HCT116 (cell line): Measurements from ENCODE around the gene EEF2. TPM values are rescaled to one million over a fixed set of nuclear protein-coding genes. Genes with fewer than 3 reads are reported as not detected.

Experiments used
- ATAC-seq: fragments of 200-7000 bp; cut with Tn5 transposase; 2 replicates; pipeline ENCODE4 v1.9.1; 2020; ENCODE audit warnings: mild to moderate bottlenecking, moderate library complexity
- BruUV-seq: library from RNA; stranded (reverse); fragments of 400-500 nt; replicated peaks from 2 replicates; lab custom pipeline; 2021; lab: Mats Ljungman, UMichigan
- CTCF ChIA-PET: fragments of 300-600 bp; sonication (Branson Sonifier 250); formaldehyde crosslinking; loops from one replicate; lab custom pipeline; 2021; ENCODE audit warnings: antibody characterized with exemption; lab: Charles Lee
- POLR2A ChIA-PET: fragments of 300-600, 350-600 bp; sonication (Branson Sonifier 250); formaldehyde crosslinking; loops from one replicate; lab custom pipeline; 2021; ENCODE audit warnings: antibody characterized with exemption; lab: Charles Lee
- RAD21 ChIA-PET, 2 experiments: fragments of 300-600 bp; sonication (Branson Sonifier 250); formaldehyde crosslinking; loops; one replicate each; lab custom pipeline; 2023; ENCODE audit warnings: low total read pairs in 2 of 2; ENCODE audit not compliant: uncharacterized antibody in 2 of 2, unreplicated experiment in 2 of 2, low non-redundant PET in 1 of 2; lab: Charles Lee
- DNase-seq: peaks from one replicate; pipeline ENCODE4 v3.0.0-alpha.2; 2010; ENCODE audit warnings: low read depth, low spot score
- H2AFZ ChIP-seq: fragments of 200-600 bp; shearing (Covaris generic), sonication (generic); 2 replicates; pipeline ENCODE4 v1.6.1; 2017; ENCODE audit warnings: low read depth, mixed run types, mixed read lengths, antibody characterized with exemption, low read length; ENCODE audit not compliant: poor library complexity, severe bottlenecking
- H3K27ac ChIP-seq: 2 replicates; pipeline ENCODE4 v1.5.1; 2012; ENCODE audit warnings: low read depth, low read length
- H3K27me3 ChIP-seq: fragments of 200-600 bp; sonication (generic); 2 replicates; pipeline ENCODE4 v1.6.1; 2016; ENCODE audit warnings: mixed run types, low read length, mixed read lengths; ENCODE audit not compliant: insufficient read depth
- H3K36me3 ChIP-seq, 2 experiments: fragments of 200-500 bp in 1 of 2; fragments of 200-600 bp in 1 of 2; sonication (Bioruptor generic) in 1 of 2; sonication (generic) in 1 of 2; 2 replicates each; pipeline versions ENCODE4 v1.5.1 to v1.6.1; 2014 to 2016; ENCODE audit warnings: low read length in 2 of 2, inconsistent platforms in 1 of 2, mixed read lengths in 1 of 2, mixed run types in 1 of 2; ENCODE audit not compliant: insufficient read depth in 2 of 2, control insufficient read depth in 1 of 2
- H3K4me1 ChIP-seq, 2 experiments: fragments of 200-600 bp in 1 of 2; sonication (generic) in 1 of 2; 2 replicates each; pipeline versions ENCODE4 v1.5.1 to v1.6.1; 2012 to 2017; ENCODE audit warnings: low read length in 2 of 2, inconsistent platforms in 1 of 2, mild to moderate bottlenecking in 1 of 2, mixed read lengths in 1 of 2, mixed run types in 1 of 2, moderate library complexity in 1 of 2; ENCODE audit not compliant: insufficient read depth in 2 of 2, control insufficient read depth in 1 of 2
- H3K4me2 ChIP-seq: fragments of 200-600 bp; sonication (generic); 2 replicates; pipeline ENCODE4 v1.6.1; 2017; ENCODE audit warnings: mixed run types, low read length, mixed read lengths
- H3K4me3 ChIP-seq, 2 experiments: fragments of 200-600 bp in 1 of 2; sonication (generic) in 1 of 2; replicated peaks in 1 of 2; 2 replicates each; pipeline ENCODE4 v1.5.1; 2011 to 2016; ENCODE audit warnings: low read length in 2 of 2, control low read depth in 1 of 2, low read depth in 1 of 2, mild to moderate bottlenecking in 1 of 2, mixed read lengths in 1 of 2, mixed run types in 1 of 2
- H3K79me2 ChIP-seq: fragments of 200-600 bp; sonication (generic); 2 replicates; pipeline ENCODE4 v1.6.1; 2017; ENCODE audit warnings: mild to moderate bottlenecking, mixed run types, low read length, moderate library complexity, mixed read lengths; ENCODE audit not compliant: insufficient read depth
- H3K9ac ChIP-seq: fragments of 200-600 bp; sonication (generic); 2 replicates; pipeline ENCODE4 v1.6.1; 2016; ENCODE audit warnings: low read length, mixed read lengths
- H3K9me2 ChIP-seq: fragments of 200-600 bp; sonication (generic), shearing (Covaris generic); 2 replicates; pipeline ENCODE4 v1.6.1; 2017; ENCODE audit warnings: mixed run types, mild to moderate bottlenecking, moderate library complexity; ENCODE audit not compliant: insufficient read depth
- H3K9me3 ChIP-seq, 2 experiments: fragments of 200-500 bp in 1 of 2; fragments of 200-600 bp in 1 of 2; sonication (Bioruptor generic) in 1 of 2; sonication (generic) in 1 of 2; 2 replicates each; pipeline ENCODE4 v1.6.1; 2014 to 2017; ENCODE audit warnings: low read length in 2 of 2, mixed read lengths in 2 of 2, inconsistent platforms in 1 of 2, low read depth in 1 of 2, mild to moderate bottlenecking in 1 of 2, mixed run types in 1 of 2, moderate library complexity in 1 of 2; ENCODE audit not compliant: control insufficient read depth in 1 of 2, insufficient read depth in 1 of 2
- H4K20me1 ChIP-seq: fragments of 200-600 bp; sonication (generic), shearing (Covaris generic); 2 replicates; pipeline ENCODE4 v1.6.1; 2017; ENCODE audit warnings: mixed run types, mild to moderate bottlenecking, moderate library complexity; ENCODE audit not compliant: insufficient read depth
- CBX3 ChIP-seq: IDR thresholded peaks from 2 replicates; pipeline ENCODE4 v1.6.1; 2012; ENCODE audit warnings: low read depth
- EGR1 ChIP-seq: IDR thresholded peaks from 2 replicates; pipeline ENCODE4 v1.6.1; 2012; ENCODE audit warnings: low read depth
- FOSL1 ChIP-seq: IDR thresholded peaks from 2 replicates; pipeline ENCODE4 v1.6.1; 2012; ENCODE audit warnings: low read depth
- JUND ChIP-seq: IDR thresholded peaks from 2 replicates; pipeline ENCODE4 v1.6.1; 2012
- MAX ChIP-seq: IDR thresholded peaks from 2 replicates; pipeline ENCODE4 v1.6.1; 2012
- POLR2A ChIP-seq: IDR thresholded peaks from 2 replicates; pipeline ENCODE4 v1.7.0; 2011; ENCODE audit warnings: borderline replicate concordance; ENCODE audit not compliant: insufficient read depth, insufficient read length; ENCODE audit errors: extremely low read depth
- RAD21 ChIP-seq: IDR thresholded peaks from 2 replicates; pipeline ENCODE4 v1.6.1; 2012; ENCODE audit warnings: low read depth, mild to moderate bottlenecking
- REST ChIP-seq: IDR thresholded peaks from 2 replicates; pipeline ENCODE4 v1.6.1; 2012; ENCODE audit warnings: low read depth
- SP1 ChIP-seq: IDR thresholded peaks from 2 replicates; pipeline ENCODE4 v1.6.1; 2012; ENCODE audit warnings: low read depth
- ZBTB33 ChIP-seq: IDR thresholded peaks from 2 replicates; pipeline ENCODE4 v1.6.1; 2011; ENCODE audit warnings: mild to moderate bottlenecking, low read length, moderate library complexity; ENCODE audit not compliant: insufficient replicate concordance; ENCODE audit errors: extremely low read depth
- intact Hi-C: fragments of 100-400 bp; cut with micrococcal nuclease; formaldehyde crosslinking; loops from 2 replicates; pipeline ENCODE4 v1.10.0; 2022
- total RNA-seq: library from RNA; stranded (reverse); gene quantifications from one replicate; pipeline ENCODE4 v1.2.1, GENCODE V29; 2021; ENCODE audit not compliant: unreplicated experiment

The EEF2 gene
- total RNA-seq, 1 experiment from 2014 or later = 3,796 TPM

- TF ChIP-seq REST (no peak), CBX3 (no peak), RAD21 (no peak), JUND (no peak)
Observed at GRCh38 chr19:4023600-4024398, 38.5 kb upstream of the EEF2 start (continued).

- Histone ChIP-seq H3K36me3 (peaks cover 3 to 5% of the 10 kb centered on the region in 2 experiments; a peak in 3 of 4 replicates), H3K27me3 (no peaks in the 10 kb centered on the region), H3K27ac (no peak overlapping the region), H3K4me1 (no peaks in the 10 kb centered on the region), H3K4me2 (no peak overlapping the region), H3K9ac (no peak overlapping the region), H3K4me3 (no peak overlapping the region), H3K9me3 (no peaks in the 10 kb centered on the region), H3K79me2 (peaks cover 70% of the 10 kb centered on the region), H2AFZ (no peak overlapping the region), H3K9me2 (no peaks in the 10 kb centered on the region), H4K20me1 (no peaks in the 10 kb centered on the region)
- intact Hi-C loops = no loop called here
- ATAC-seq (no peak), DNase-seq (no peak)
- no TSS peak for BruUV-seq
- ChIA-PET CTCF (no interaction called here), POLR2A (no interaction called here), RAD21 (no interaction called here)
- TF ChIP-seq ZBTB33 (no peak), SP1 (no peak), RAD21 (no peak), REST (no peak), FOSL1 (no peak), EGR1 (no peak), CBX3 (no peak), MAX (no peak), POLR2A (no peak)
Observed at GRCh38 chr19:4019578-4019977, 34.3 kb upstream of the EEF2 start.
